ENCODE measurements around the gene AKAP13.

- TF ChIP-seq CTCF (IDR thresholded peaks at IDR 0.05) (no peak), POLR2A (IDR thresholded peaks at IDR 0.05) (no peak), EP300 (IDR thresholded peaks at IDR 0.05) (no peak)
Measured at GRCh38 chr15:85752491-85752961, 372.1 kb downstream of the AKAP13 start.

Data from ovary (tissue), 3 donors.